Liver (tissue), 9 donors: ENCODE results near the gene CLEC20A. TPM values are rescaled to one million over a fixed set of nuclear protein-coding genes. Genes with fewer than 3 reads are reported as not detected.

Experiments
- DNase-seq: peaks from one replicate; pipeline ENCODE4 v3.0.0-alpha.2; 2017; ENCODE audit warnings: low spot score
- H3K27ac ChIP-seq, 2 donors: one replicate each; pipeline ENCODE4 v1.7.0; 2013; ENCODE audit warnings: inconsistent platforms in 2 of 2, low read length in 2 of 2, control low read depth in 1 of 2, low read depth in 1 of 2, mild to moderate bottlenecking in 1 of 2
- H3K27me3 ChIP-seq, 4 donors: one replicate each; pipeline versions ENCODE4 v1.6.1 to v1.7.0; 2013; ENCODE audit warnings: low read length in 3 of 4, inconsistent platforms in 1 of 4, mild to moderate bottlenecking in 1 of 4, moderate library complexity in 1 of 4; ENCODE audit not compliant: control insufficient read depth in 4 of 4, insufficient read depth in 4 of 4
- H3K36me3 ChIP-seq, 4 donors: one replicate each; pipeline versions ENCODE4 v1.6.1 to v1.7.0; 2013; ENCODE audit warnings: low read length in 3 of 4, mild to moderate bottlenecking in 3 of 4, low read depth in 1 of 4, moderate library complexity in 1 of 4; ENCODE audit not compliant: control insufficient read depth in 4 of 4, insufficient read depth in 3 of 4
- H3K4me1 ChIP-seq, 4 donors: one replicate each; pipeline versions ENCODE4 v1.6.1 to v1.7.0; 2013; ENCODE audit warnings: low read length in 3 of 4, mild to moderate bottlenecking in 3 of 4, moderate library complexity in 1 of 4; ENCODE audit not compliant: control insufficient read depth in 4 of 4, insufficient read depth in 4 of 4
- H3K4me3 ChIP-seq, 3 donors: one replicate each; pipeline versions ENCODE4 v1.6.1 to v1.7.0; 2013; ENCODE audit warnings: low read length in 3 of 3, control low read depth in 1 of 3, low read depth in 1 of 3, mild to moderate bottlenecking in 1 of 3
- H3K9ac ChIP-seq, 2 donors: one replicate each; pipeline ENCODE4 v1.7.0; 2013; ENCODE audit warnings: low read length in 2 of 2, mild to moderate bottlenecking in 2 of 2, moderate library complexity in 2 of 2, control low read depth in 1 of 2, low read depth in 1 of 2
- H3K9me3 ChIP-seq, 4 donors: one replicate each; pipeline versions ENCODE4 v1.6.1 to v1.7.0; 2013; ENCODE audit warnings: low read length in 3 of 4; ENCODE audit not compliant: control insufficient read depth in 4 of 4
- EGR1 ChIP-seq, 2 donors: IDR thresholded peaks; 2 replicates each; pipeline ENCODE4 v1.6.1; 2016 to 2018; ENCODE audit warnings: antibody characterized with exemption in 2 of 2, low read depth in 2 of 2
- FOXA1 ChIP-seq: IDR thresholded peaks from 2 replicates; pipeline ENCODE4 v1.6.1; 2016; ENCODE audit warnings: antibody characterized with exemption
- FOXA2 ChIP-seq: IDR thresholded peaks from 2 replicates; pipeline ENCODE4 v1.6.1; 2016; ENCODE audit warnings: antibody characterized with exemption
- GABPA ChIP-seq, 2 donors: IDR thresholded peaks in 1 of 2; conservative IDR thresholded peaks in 1 of 2; 2 replicates each; pipeline ENCODE4 v1.6.1; 2016; ENCODE audit warnings: antibody characterized with exemption in 2 of 2, mild to moderate bottlenecking in 1 of 2, moderate library complexity in 1 of 2
- HNF4A ChIP-seq, 2 donors: conservative IDR thresholded peaks; 2 replicates each; pipeline ENCODE4 v1.6.1; 2016; ENCODE audit warnings: antibody characterized with exemption in 2 of 2, mild to moderate bottlenecking in 2 of 2
- HNF4G ChIP-seq: IDR thresholded peaks from 2 replicates; pipeline ENCODE4 v1.6.1; 2016; ENCODE audit warnings: antibody characterized with exemption
- JUND ChIP-seq, 2 donors: IDR thresholded peaks; 2 replicates each; pipeline ENCODE4 v1.6.1; 2016; ENCODE audit warnings: antibody characterized with exemption in 2 of 2
- NR2F2 ChIP-seq: IDR thresholded peaks from 2 replicates; pipeline ENCODE4 v1.6.1; 2016; ENCODE audit warnings: antibody characterized with exemption
- RAD21 ChIP-seq, 2 donors: IDR thresholded peaks; 2 replicates each; pipeline ENCODE4 v1.6.1; 2016; ENCODE audit warnings: antibody characterized with exemption in 2 of 2, mild to moderate bottlenecking in 2 of 2
- RXRA ChIP-seq, 2 donors: IDR thresholded peaks; 2 replicates each; pipeline ENCODE4 v1.6.1; 2017 to 2018; ENCODE audit warnings: antibody characterized with exemption in 2 of 2, mild to moderate bottlenecking in 1 of 2
- SP1 ChIP-seq: IDR thresholded peaks from 2 replicates; pipeline ENCODE4 v1.6.1; 2018; ENCODE audit warnings: antibody characterized with exemption, mild to moderate bottlenecking
- TAF1 ChIP-seq: conservative IDR thresholded peaks from 2 replicates; pipeline ENCODE4 v1.6.1; 2016; ENCODE audit warnings: antibody characterized with exemption, mild to moderate bottlenecking
- YY1 ChIP-seq: IDR thresholded peaks from 2 replicates; pipeline ENCODE4 v1.6.1; 2016; ENCODE audit warnings: antibody characterized with exemption, mild to moderate bottlenecking
- WGBS: extraction: QIAGEN DNeasy Blood & Tissue Kit; methylation state at CpG from one replicate; pipeline ENCODE4 v1.1.7; 2013; 5-methylcytosine and 5-hydroxymethylcytosine counted together
- polyA plus RNA-seq, 2 donors: library from polyadenylated mRNA; stranded (reverse) in 1 of 2; unstranded in 1 of 2; fragments of 200-250 nt in 1 of 2; fragments of >200 nt in 1 of 2; fragmentation: Nextera tagmentation in 1 of 2; extraction: Ambion mirVana in 1 of 2; gene quantifications; one replicate each; pipeline versions ENCODE4 v1.2.1 to v1.2.3, GENCODE V29; 2013 to 2015
- total RNA-seq, 2 donors: library from RNA; depleted of rRNA; stranded (reverse); fragments of >200 nt; gene quantifications; one replicate each; pipeline ENCODE4 v1.2.3, GENCODE V29; 2014
- TF ChIP-seq, protein P1 (sequence below): IDR thresholded peaks from 2 replicates; pipeline ENCODE4 v1.6.1; 2016; ENCODE audit warnings: antibody characterized with exemption
- TF ChIP-seq, protein P2 (sequence below): fragments of 150-350 bp; IDR thresholded peaks from 2 replicates; pipeline ENCODE4 v1.5.1; 2017; ENCODE audit warnings: improper control_type of control experiment, low read depth, low read length; ENCODE audit not compliant: missing input control
- TF ChIP-seq, protein P3 (sequence below): IDR thresholded peaks from 2 replicates; pipeline ENCODE4 v1.6.1; 2016; ENCODE audit warnings: antibody characterized with exemption
- TF ChIP-seq, protein P4 (sequence below): IDR thresholded peaks from 2 replicates; pipeline ENCODE4 v1.6.1; 2016; ENCODE audit warnings: antibody characterized with exemption, mild to moderate bottlenecking
- donor health status: healthy.
- donor health status: healthy.
- donor health status: healthy.
- donor health status: healthy.
- donor health status: healthy.

The CLEC20A gene
- total and polyA plus RNA-seq, 4 donors: 0.33 TPM; not detected in 3

DNA sequence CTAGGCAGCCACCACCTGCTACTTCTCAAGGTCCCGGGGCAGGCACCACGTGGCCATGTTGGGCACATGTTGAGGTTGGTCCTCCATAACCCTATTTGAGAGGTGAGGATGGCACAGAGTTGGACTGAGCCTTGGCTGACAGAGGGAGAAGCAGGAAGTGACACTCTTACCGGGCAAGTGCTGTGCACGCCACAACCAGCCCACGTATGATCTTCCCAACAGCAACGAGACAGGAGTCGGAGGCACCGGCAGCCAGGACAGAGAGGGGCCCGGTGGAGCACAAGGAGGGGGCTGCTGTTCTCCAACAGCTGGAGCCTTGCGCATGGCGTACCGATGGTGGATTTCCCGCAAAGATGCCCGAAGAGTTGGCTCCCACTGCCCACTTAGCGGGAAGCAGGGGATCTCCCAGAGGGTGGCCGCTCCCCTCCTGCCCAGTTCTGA is 3.4 kb downstream of the CLEC20A start:
- H3K9me3 ChIP-seq: no peaks in the 10 kb centered on the region
- H3K36me3 ChIP-seq: no peaks in the 10 kb centered on the region
- H3K9ac ChIP-seq: no peak overlapping the region
- 94% methylated on average over 16 of the region's 16 CpGs for WGBS
- DNase-seq: no peak
- no peaks in the 10 kb centered on the region for H3K27me3 ChIP-seq
- H3K4me1 ChIP-seq: no peaks in the 10 kb centered on the region
- no peak overlapping the region for H3K27ac ChIP-seq
- no peak for TF ChIP-seq EGR1 (IDR thresholded peaks at IDR 0.05; ENCODE audit: low read depth in 2 of 2)
- TF ChIP-seq, protein P1, sequence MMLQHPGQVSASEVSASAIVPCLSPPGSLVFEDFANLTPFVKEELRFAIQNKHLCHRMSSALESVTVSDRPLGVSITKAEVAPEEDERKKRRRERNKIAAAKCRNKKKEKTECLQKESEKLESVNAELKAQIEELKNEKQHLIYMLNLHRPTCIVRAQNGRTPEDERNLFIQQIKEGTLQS: no peak
- no peak for TF ChIP-seq NR2F2
- no peak for TF ChIP-seq SP1
- TF ChIP-seq RAD21 (IDR thresholded peaks at IDR 0.05): no peak
- no peak for TF ChIP-seq YY1
- TF ChIP-seq HNF4G: no peak
- TF ChIP-seq, protein P2, sequence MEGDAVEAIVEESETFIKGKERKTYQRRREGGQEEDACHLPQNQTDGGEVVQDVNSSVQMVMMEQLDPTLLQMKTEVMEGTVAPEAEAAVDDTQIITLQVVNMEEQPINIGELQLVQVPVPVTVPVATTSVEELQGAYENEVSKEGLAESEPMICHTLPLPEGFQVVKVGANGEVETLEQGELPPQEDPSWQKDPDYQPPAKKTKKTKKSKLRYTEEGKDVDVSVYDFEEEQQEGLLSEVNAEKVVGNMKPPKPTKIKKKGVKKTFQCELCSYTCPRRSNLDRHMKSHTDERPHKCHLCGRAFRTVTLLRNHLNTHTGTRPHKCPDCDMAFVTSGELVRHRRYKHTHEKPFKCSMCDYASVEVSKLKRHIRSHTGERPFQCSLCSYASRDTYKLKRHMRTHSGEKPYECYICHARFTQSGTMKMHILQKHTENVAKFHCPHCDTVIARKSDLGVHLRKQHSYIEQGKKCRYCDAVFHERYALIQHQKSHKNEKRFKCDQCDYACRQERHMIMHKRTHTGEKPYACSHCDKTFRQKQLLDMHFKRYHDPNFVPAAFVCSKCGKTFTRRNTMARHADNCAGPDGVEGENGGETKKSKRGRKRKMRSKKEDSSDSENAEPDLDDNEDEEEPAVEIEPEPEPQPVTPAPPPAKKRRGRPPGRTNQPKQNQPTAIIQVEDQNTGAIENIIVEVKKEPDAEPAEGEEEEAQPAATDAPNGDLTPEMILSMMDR: no peak
- TF ChIP-seq, protein P3, sequence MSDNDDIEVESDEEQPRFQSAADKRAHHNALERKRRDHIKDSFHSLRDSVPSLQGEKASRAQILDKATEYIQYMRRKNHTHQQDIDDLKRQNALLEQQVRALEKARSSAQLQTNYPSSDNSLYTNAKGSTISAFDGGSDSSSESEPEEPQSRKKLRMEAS: no peak
- TF ChIP-seq HNF4A (conservative IDR thresholded peaks at IDR 0.05): no peak
- no peak for TF ChIP-seq TAF1
- TF ChIP-seq GABPA (IDR thresholded peaks at IDR 0.05 in 1 of 2, conservative IDR thresholded peaks at IDR 0.05 in 1 of 2): no peak
- H3K4me3 ChIP-seq: no peak overlapping the region

DNA sequence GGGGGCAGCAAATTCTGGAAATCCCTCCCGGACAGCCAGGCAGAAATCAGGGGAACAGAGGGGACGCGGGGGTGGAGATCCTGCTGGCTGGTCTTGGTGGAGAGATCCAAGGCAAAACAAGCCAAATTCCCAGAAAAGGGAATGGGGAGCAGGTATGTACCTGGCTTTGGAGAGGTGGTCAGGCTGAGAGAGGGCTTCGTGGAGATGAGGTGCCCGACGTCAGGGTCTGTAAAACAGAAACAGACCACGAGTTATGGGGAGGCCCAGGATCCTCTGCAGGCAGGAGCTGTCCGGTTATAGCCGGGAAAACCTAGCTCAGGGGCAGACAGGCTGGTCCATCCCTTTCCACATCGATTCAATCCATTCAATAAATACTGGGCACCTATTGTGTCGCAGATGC is 4.4 kb downstream of the CLEC20A start:
- Histone ChIP-seq H3K9me3 (no peaks in the 10 kb centered on the region), H3K4me1 (no peaks in the 10 kb centered on the region), H3K27ac (no peak overlapping the region), H3K9ac (no peak overlapping the region), H3K4me3 (no peak overlapping the region), H3K27me3 (no peaks in the 10 kb centered on the region), H3K36me3 (no peaks in the 10 kb centered on the region)
- no peak for TF ChIP-seq GABPA (IDR thresholded peaks at IDR 0.05 in 1 of 2, conservative IDR thresholded peaks at IDR 0.05 in 1 of 2)
- no peak for TF ChIP-seq JUND (IDR thresholded peaks at IDR 0.05)
- TF ChIP-seq FOXA2: no peak
- TF ChIP-seq, protein P2: no peak
- TF ChIP-seq TAF1: no peak
- no peak for TF ChIP-seq SP1
- no peak for DNase-seq
- WGBS: 92% methylated on average over 11 of the region's 11 CpGs

DNA sequence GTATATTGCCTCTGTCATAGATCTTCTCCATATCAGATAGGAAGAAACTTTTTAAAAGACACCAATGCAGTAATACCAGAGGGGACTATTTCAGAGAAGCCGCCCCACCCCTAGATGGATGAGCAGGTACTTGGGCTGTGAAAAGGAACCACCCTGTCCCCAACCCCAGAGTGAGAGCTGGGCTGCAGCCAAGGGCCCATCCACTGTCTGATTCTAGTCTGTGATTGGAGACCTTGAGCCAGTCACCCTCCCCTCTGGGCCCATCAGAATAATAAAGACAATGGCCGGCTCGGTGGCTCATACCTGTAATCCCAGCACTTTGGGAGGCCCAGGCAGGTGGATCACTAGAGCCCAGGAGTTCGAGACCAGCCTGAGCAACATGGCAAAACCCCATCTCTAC is 5.0 kb downstream of the CLEC20A start:
- WGBS: 92% methylated on average over 4 of the region's 4 CpGs
- H3K36me3 ChIP-seq: no peaks in the 10 kb centered on the region
- H3K27ac ChIP-seq: no peak overlapping the region
- no peak for DNase-seq
- H3K9me3 ChIP-seq: no peaks in the 10 kb centered on the region
- H3K9ac ChIP-seq: no peak overlapping the region
- H3K4me1 ChIP-seq: peaks cover 0 to 4% (median 0%) of the 10 kb centered on the region in 4 donors
- no peak overlapping the region for H3K4me3 ChIP-seq
- no peaks in the 10 kb centered on the region for H3K27me3 ChIP-seq
- TF ChIP-seq RXRA (IDR thresholded peaks at IDR 0.05): no peak
- TF ChIP-seq JUND (IDR thresholded peaks at IDR 0.05): no peak
- TF ChIP-seq, protein P4, sequence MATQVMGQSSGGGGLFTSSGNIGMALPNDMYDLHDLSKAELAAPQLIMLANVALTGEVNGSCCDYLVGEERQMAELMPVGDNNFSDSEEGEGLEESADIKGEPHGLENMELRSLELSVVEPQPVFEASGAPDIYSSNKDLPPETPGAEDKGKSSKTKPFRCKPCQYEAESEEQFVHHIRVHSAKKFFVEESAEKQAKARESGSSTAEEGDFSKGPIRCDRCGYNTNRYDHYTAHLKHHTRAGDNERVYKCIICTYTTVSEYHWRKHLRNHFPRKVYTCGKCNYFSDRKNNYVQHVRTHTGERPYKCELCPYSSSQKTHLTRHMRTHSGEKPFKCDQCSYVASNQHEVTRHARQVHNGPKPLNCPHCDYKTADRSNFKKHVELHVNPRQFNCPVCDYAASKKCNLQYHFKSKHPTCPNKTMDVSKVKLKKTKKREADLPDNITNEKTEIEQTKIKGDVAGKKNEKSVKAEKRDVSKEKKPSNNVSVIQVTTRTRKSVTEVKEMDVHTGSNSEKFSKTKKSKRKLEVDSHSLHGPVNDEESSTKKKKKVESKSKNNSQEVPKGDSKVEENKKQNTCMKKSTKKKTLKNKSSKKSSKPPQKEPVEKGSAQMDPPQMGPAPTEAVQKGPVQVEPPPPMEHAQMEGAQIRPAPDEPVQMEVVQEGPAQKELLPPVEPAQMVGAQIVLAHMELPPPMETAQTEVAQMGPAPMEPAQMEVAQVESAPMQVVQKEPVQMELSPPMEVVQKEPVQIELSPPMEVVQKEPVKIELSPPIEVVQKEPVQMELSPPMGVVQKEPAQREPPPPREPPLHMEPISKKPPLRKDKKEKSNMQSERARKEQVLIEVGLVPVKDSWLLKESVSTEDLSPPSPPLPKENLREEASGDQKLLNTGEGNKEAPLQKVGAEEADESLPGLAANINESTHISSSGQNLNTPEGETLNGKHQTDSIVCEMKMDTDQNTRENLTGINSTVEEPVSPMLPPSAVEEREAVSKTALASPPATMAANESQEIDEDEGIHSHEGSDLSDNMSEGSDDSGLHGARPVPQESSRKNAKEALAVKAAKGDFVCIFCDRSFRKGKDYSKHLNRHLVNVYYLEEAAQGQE: no peak
- no peak for TF ChIP-seq HNF4G
- TF ChIP-seq SP1: no peak
- TF ChIP-seq FOXA2: no peak
- TF ChIP-seq, protein P2: no peak
- no peak for TF ChIP-seq FOXA1
- TF ChIP-seq, protein P3: no peak
